ENCODE data around the gene VAMP3. TPM values are rescaled to one million over a fixed set of nuclear protein-coding genes. Genes with fewer than 3 reads are reported as not detected.

VAMP3 gene, protein sequence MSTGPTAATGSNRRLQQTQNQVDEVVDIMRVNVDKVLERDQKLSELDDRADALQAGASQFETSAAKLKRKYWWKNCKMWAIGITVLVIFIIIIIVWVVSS
- total RNA-seq = 143 TPM

DNA sequence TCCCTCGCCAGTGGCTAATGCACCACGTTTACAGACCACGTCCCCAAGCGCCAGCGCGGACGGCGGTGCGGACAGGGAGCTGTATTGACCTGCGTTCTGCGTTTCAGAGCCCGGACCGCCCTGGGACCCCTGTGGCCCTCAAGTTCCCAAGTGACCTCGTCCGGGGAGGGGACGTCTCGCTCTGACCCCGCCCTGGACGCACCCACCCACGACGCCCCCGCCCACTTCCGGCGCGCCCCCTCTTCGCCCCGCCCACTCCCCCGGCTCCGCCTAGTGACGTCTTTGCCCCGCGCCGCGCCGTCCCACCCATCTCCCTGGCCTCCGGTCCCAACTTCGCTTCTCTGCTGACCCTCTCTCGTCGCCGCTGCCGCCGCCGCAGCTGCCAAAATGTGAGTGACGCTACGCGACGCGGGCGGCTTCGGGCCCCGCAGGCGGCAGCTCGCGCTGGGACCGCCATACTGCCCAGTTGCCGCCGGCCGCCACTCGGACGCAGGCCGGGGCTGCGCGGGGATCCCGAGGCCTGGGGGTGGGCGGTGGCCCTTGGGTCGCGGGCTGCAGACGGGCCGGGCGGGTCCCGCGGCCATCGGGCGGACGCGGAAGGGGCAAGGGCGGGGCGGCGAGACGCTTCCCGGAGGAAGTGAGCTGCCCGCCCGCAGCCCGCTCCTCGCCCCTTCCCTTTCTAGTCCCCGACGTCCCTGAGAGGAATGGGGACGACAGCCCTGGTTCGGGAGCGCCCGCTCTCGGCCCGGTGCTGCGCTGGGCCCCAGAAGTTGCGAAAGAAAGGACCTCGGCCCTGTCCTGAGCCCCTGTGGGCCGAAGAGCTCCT is at the start of gene VAMP3:
TSS of gene VAMP3 (plus strand) at position 300 of the 826 bp plus-strand sequence. CDS start at position 388, 88 bp downstream.
- intact Hi-C loops (cut with DNase I) = no loop called here
- peak; percentile 99 for ATAC-seq
- DNase-seq (ENCODE audit: low spot score) = peak; percentile 96

DNA sequence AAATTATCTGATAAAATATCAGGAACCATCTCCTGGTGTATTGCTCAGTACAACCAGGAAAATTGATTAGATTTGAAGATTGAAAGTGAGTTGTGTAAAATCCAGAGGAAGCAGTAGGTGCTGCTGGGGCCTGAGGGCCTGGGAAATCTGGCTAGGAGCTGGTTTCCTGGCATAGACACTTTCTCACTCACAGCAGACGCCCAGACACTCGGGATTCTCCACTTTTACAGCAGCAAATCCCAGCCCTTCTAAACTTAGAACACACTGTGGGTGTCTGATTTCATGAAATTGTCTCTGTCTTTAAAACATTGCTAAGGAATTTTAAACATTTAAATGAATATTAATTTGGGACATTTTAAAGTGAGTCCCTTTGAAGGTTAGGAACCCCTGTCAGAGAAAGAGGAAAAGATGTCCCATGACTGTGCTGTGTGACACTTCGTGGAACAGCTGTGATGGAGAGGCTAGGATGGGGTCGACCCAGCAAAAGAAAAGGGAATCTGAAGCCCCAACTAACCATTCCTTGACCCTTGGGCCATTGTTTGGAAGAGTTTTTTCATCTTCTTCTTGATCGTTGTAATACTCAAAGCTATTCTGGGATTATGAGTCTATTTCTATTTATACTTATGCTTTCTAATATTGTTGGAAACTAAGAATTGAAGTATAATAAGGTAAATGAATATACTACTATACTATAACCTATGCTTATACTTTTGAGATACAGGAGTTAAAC is 49.0 kb upstream of the VAMP3 start:
- intact Hi-C loops (cut with DNase I) = no loop called here
- no peak for ATAC-seq
- DNase-seq (ENCODE audit: low spot score) = no peak

DNA sequence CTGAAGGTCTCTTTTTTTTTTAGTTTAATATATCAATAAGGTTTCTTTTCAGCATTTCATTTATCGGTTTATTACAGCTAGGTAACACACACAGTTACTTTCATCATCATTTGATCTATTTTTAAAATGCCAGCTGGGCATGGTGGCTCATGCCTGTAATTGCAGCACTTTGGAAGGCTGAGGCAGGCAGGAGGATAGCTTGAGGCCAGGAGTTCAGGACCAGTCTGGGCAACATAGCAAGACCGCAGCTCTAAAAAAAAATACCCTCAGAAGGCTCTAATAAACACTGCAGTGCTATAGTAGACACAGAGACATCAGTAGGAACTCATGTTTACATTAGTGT is 48.5 kb upstream of the VAMP3 start:
- intact Hi-C loops (cut with DNase I) = no loop called here
- no peak for DNase-seq (ENCODE audit: low spot score)
- ATAC-seq = no peak

DNA sequence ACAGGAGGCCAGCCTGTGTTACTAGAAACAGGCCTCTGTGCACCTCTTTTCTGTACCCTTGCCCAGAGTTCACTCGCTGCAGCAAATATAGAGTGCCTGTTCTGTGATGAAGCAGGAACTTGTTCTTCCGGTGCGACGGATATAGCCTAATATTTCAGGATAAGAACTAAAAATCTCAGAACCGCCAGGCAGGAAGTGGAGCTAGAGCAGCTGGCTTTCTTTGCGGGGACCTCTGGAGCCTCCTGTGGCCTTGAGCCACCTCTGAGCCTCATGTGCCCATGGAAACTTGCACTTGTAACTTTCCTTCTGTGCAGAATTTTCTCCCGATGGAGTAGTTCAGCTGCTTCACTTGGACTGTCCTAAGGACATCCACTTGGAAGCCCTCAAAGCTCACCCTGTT is 44.5 kb upstream of the VAMP3 start:
- ATAC-seq (no peak), DNase-seq (ENCODE audit: low spot score) (no peak)
- intact Hi-C loops (cut with DNase I) = no loop called here

DNA sequence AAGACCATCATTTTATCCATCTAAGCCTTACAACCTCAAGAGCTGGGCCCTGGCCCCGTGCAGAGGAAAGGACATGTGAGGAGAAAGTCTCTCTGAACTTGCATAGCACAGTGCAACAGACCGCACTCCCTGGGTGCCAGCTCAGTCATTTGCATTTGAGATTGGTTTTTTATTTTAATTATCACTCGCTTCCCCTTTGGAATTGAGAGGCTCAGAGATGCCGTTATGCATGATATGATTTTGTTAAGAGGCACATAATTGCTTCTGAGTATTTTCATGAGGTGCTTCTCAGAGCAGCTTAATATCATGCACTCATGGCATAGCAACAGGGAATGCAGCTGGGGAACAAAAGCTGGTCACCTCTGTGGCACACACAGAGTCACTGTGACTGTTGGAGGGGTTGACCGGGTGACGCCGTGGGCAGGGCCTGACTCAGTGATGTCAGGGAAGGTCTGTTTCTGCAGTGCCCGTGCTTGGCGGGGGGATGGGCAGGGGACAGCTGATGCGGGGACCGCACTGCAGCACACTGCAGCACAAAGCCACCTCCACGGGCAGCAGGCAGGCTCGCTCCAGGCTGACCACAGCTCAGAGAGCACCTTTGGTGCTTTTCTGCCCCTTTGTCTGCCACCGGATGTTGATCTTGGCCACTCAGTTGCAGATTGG is 43.2 kb upstream of the VAMP3 start:
- intact Hi-C loops (cut with DNase I) = no loop called here
- DNase-seq (ENCODE audit: low spot score) (no peak), ATAC-seq (no peak)

DNA sequence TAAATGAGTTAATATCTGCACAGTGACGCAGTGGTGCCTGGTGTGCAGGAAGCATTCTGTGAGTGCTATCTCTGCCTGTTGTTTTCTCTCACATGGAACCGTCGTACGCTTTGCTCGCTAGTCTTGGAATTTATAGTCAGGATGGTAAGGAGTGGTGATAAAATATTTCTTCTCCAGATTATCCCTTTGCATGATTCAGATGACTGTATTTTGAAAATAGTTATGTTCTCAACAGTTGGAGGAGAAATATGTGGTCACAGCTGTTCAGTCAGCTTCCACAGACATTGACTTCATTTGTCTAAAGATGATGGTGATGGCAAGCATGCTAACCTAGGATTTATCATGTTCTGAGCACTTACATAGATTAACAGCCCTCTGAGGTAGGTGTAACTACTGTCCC is 41.3 kb upstream of the VAMP3 start:
- DNase-seq (ENCODE audit: low spot score) (no peak), ATAC-seq (no peak)
- intact Hi-C loops (cut with DNase I) = no loop called here

DNA sequence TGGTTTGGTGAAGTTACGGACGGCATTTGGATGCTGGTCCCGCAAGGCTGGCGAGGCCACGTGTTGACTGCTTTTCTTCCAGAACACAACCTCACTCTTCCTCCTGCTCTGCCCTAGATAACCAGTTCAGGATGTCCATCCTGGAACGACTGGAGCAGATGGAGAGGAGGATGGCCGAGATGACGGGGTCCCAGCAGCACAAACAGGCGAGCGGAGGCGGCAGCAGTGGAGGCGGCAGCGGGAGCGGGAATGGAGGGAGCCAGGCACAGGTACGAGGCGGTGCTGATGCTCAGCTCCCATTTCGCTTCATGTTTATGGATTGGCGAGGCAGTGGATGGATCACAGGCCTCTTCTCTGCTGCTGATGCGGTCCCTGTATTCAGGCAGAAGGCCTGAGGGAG is 38.8 kb upstream of the VAMP3 start:
- DNase-seq (ENCODE audit: low spot score) = no peak
- intact Hi-C loops (cut with DNase I) = no loop called here
- ATAC-seq = no peak

DNA sequence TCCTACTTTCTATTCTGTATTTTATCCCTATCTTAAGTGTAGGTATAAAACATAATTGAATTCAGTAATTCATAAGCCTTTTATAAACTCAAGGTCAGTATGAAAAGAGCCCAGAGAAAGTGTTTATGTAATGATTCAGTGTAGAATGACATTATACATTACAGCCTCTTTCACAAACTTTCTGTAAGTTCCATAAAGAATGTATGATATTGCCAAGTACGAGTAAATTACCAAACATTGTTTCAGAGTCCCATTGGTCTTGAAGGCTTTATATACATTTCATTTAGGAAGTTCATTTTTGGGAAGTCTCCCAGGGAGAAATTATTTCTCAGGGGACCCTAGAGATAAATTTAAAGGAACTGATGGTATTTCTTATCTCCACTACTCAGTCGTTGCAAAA is 37.8 kb upstream of the VAMP3 start:
- intact Hi-C loops (cut with DNase I) = no loop called here
- DNase-seq (ENCODE audit: low spot score) = no peak
- ATAC-seq = no peak

DNA sequence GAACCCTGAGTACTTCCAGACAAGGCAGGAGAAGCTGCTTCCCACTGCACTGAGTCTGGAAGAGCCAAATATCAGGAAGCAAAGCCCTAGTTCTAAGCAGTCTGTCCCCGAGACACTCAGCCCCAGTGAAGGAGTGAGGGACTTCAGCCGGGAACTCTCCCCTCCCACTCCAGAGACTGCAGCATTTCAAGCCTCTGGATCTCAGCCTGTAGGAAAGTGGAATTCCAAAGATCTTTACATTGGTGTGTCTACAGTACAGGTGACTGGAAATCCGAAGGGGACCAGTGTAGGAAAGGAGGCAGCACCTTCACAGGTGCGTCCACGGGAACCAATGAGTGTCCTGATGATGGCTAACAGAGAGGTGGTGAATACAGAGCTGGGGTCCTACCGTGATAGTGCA is 33.1 kb upstream of the VAMP3 start:
- intact Hi-C loops (cut with DNase I) = no loop called here
- DNase-seq (ENCODE audit: low spot score) = no peak
- no peak for ATAC-seq

DNA sequence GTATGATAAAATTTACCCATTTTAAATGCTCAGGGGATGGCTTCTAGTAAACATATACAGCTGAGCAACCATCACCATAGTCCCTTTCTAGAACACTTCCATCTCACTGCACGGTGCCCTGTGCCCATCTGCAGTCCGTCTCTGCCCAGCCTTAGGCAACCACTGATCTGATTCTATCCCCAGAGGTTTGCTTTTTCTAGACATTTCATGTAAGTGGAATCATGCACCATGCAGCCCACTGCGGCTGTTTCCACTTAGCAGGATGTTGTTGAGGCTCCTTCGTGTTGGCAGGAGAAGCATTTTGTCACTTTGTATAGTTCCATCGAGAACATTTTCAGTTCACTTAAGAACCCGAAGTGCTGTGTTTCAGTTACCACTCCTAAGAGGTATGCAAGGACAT is 27.8 kb upstream of the VAMP3 start:
- no peak for ATAC-seq
- DNase-seq (ENCODE audit: low spot score) = no peak
- intact Hi-C loops (cut with DNase I) = no loop called here

DNA sequence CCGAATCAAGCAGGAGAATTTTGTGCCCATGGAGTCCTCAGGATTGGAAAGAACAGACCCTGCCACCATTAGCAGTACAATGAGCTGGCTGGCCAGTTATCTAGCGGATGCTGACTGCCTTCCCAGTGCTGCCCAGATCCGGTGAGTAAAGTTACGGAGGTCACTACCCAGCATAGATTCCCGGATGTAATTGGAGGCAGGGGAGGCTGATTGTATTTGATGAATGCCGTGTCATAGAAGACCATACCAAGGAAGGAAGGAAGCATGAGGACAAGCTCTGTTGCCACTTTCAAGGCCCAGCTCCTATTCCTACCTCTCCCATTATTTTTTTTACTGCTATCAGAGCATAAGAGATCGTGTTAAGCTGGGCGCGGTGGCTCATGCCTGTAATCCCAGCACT is 26.2 kb upstream of the VAMP3 start:
- intact Hi-C loops (cut with DNase I) = no loop called here
- DNase-seq (ENCODE audit: low spot score) = no peak
- no peak for ATAC-seq

DNA sequence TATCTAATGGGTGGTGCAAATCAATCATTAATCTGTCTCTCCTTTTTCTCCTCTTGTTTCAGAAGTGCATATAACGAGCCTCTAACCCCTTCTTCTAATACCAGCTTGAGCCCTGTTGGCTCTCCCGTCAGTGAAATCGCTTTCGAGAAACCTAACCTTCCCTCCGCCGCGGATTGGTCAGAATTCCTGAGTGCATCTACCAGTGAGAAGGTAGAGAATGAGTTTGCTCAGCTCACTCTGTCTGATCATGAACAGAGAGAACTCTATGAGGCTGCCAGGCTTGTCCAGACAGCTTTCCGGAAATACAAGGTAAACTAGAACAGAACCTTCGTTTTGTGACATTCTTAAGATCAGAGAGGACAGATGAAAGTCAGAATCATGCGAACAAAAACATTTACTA is 25.3 kb upstream of the VAMP3 start:
- intact Hi-C loops (cut with DNase I) = no loop called here
- ATAC-seq = no peak
- no peak for DNase-seq (ENCODE audit: low spot score)

DNA sequence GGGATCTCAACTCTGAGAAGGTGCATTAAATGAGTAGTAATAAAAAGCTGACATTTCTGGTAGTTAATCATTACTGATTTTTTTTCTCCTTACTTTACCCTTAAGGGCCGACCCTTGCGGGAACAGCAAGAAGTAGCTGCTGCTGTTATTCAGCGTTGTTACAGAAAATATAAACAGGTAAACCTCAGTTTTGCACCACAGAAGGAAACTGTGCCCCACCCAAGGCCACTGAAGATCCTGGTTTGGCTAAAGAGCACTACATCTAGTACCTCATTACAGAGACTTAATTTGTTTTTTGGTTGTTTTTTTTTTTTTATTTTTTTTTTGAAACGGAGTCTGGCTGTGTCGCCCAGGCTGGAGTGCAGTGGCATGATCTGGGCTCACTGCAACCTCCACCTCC is 23.5 kb upstream of the VAMP3 start:
- intact Hi-C loops (cut with DNase I) = no loop called here
- DNase-seq (ENCODE audit: low spot score) (no peak), ATAC-seq (no peak)

DNA sequence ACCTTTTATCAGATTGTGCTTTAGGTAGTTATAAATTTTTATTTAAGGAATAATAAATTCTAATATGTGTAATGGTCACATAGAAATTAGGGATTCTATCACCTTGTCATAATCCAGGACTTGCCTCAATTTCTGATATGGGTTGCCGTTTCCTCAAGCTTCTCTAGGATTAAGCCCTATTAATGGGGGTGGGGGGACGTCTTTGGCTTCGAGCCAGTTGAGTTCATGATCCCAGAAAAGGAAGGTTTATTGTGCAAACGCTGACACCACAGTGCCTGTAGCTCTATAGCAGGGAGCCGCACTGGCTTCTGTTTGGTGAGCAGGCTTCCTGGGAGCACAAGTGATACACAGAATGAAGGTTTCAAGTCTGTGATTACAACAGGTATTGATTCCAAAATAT is 22.0 kb upstream of the VAMP3 start:
- intact Hi-C loops (cut with DNase I) = no loop called here
- no peak for DNase-seq (ENCODE audit: low spot score)
- ATAC-seq = no peak

DNA sequence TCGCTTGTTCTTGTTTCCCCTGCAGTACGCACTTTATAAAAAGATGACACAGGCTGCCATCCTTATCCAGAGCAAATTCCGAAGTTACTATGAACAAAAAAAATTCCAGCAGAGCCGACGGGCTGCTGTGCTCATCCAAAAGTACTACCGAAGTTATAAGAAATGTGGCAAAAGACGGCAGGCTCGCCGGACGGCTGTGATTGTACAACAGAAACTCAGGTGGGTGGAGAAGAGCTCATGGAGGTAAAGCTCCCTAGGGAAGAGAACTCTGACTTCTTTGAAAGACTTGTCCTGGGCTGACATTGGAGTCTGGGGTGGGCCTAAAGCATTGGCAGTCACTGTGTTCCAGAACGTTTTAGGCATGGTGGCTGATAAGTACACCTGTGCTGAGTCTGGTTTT is 19.9 kb upstream of the VAMP3 start:
- DNase-seq (ENCODE audit: low spot score) (no peak), ATAC-seq (no peak)
- intact Hi-C loops (cut with DNase I) = no loop called here

DNA sequence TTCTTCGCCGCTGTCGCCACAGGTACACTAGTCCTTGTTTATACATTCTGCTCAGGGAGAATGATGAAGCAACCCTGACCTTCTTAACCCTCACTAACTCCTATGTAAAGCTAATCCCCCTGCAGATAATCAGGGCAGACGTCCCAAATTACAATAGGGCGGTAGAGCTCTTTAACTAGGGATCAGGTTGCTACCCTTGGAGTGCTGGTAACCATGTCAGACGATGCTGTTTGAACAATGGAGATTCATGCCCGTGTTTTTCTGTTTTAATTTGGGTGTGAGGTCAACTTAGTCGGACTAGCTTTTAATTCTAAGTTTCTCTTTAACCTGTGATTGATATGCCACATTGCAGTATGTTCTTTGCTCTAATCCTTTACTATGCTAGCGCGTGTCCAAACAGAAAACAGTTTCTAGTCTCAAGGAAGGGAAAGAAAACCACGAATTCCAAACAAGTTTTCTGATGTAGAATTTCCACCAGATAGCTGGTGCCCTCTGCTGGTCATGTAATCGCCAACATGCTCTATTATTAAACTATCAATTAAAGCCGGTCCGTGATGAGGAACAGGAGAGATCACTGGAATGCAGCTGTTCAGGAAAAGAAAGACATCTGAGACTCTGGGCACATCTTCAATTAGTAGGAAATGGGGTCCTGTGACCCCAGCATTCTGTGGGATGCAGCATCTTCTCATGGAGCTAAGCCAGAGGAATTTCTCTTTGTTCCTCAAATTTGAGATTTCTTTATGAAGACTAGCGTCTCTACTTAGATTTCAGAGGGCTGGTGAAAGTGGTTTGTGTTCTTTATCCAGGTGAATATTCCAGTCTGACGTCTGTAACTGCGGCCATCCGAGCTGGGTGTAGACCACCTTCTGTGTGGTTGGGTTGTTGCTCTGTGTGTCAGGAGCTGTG is 18.3 kb upstream of the VAMP3 start:
- intact Hi-C loops (cut with DNase I) = loop anchor here (2.0 kb wide), 1 partner anchor 86 kb away; no protein-coding TSS in a partner anchor
- DNase-seq (ENCODE audit: low spot score) = peak; percentile 79
- peak; percentile 82 for ATAC-seq

DNA sequence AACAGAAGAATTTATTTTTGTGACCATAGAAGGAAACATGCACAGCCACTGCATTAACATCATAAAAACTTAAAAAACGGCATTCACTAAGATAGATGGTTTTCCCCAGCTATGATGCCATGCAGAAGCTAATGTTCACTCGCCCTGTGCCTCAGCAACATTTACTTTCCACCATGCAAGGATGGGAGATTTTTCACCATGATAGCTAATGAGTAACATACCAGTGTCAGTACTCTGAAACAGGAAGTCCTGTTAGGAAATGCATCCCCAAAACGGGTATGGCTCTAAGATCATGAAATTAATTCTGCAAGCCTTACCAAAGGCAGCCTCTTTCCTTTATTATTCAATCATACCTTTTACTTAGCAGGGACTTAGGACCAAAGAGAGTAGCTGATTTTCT is 17.5 kb upstream of the VAMP3 start:
- ATAC-seq (no peak), DNase-seq (ENCODE audit: low spot score) (no peak)
- intact Hi-C loops (cut with DNase I) = loop anchor here (2.0 kb wide), 1 partner anchor 87 kb away; no protein-coding TSS in a partner anchor

DNA sequence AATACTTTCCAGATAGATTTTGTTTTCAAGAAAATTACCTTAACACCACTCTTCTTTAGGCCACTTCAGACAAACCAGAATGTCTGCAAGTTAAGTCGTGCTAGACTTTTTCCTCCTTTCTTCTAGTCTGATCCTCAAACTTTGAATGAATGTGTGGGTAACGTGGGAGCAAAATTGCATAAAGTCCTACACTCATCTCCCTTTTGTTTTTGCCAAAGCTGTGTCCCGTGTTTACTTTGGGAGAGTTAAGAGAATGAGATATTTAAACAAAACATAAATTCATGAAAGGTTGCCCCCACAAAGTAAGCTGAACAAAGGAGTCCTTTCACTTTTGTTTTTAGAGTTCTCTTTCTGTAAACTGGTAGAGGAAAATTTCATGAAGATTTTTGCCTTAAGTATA is 16.9 kb upstream of the VAMP3 start:
- ATAC-seq = no peak
- intact Hi-C loops (cut with DNase I) = no loop called here
- no peak for DNase-seq (ENCODE audit: low spot score)

DNA sequence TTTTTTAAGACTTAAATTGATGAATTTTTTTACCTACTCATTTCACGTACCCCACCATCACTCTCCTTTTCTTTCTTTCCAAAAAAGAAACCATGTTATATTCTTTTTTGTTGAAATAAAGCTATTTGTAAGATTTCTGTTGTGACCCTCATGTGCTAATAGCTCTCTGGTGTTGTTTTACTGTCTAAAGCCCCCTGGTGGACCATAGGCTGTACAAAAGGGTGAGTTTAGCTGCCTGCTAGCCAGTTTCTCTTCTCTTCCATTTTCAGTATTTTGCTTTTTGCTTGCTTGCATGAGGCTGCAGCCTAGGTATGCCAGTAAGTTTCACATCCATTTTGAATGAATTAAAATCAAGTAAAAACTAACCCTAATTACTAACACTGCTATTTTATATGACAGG is 15.6 kb upstream of the VAMP3 start:
- DNase-seq (ENCODE audit: low spot score) (no peak), ATAC-seq (no peak)
- intact Hi-C loops (cut with DNase I) = no loop called here
